ENCODE data around the gene KLRG1.
A peak's percentile ranks its signal among the peaks of the same experiment; 100 is the strongest.

The KLRG1 gene

GRCh38 chr12:9043766-9044165, 54.4 kb downstream of the KLRG1 start:
- no peak for DNase-seq

- no peak for DNase-seq
These were observed 57.8 kb downstream of the KLRG1 start for GRCh38 chr12:9047105-9047504.

DNA sequence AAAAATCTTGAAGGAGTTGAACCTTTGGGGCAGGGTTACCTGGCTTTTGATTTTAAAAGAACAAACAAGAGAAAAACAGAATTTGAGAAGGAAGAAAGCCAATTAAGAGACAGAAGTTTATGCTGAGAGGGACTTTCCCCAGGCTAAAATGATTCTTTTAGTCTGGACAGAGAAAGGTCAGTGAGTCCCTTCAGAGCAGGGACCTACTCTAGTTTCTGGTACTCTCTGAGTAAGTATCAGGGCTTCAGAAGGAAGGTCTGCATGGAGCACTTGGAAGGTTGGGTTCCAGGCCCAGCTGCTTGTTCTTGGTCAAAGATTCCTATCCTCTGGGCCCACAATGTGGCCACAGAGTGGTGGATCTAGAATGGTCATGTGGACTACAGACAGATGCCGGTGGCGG, 59.6 kb downstream of the KLRG1 start:
- DNase-seq, result no peak

DNA sequence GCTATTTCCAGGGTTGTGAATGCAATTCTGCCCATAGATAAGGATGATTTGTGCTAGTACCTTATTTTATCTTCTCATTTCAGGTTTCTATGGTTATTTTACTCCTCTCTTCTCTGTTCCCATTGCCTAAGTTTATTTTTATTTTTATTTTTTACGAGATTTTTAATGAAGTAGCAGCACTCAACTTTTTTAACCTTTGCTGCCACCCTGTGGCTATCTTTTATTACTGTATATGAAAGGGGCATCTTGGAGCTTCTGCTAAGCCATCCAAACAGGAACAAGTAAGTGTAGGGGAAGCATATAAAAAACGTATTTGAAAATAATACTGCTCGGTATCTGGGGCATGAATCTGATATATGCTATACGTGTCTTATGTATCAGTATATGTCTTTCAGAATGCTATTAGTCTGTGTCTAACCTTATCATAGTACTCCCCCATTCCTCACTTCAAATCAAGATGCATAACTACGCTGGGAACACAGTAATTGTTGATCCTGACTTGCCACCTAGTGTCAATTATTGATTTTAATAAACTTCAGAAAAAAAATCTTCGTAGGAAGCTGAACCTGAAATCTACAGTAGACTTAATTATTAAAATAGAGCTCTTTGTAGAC, 60.3 kb downstream of the KLRG1 start:
- peak in 2 of 5 experiments; percentile 31 to 53 for DNase-seq

DNA sequence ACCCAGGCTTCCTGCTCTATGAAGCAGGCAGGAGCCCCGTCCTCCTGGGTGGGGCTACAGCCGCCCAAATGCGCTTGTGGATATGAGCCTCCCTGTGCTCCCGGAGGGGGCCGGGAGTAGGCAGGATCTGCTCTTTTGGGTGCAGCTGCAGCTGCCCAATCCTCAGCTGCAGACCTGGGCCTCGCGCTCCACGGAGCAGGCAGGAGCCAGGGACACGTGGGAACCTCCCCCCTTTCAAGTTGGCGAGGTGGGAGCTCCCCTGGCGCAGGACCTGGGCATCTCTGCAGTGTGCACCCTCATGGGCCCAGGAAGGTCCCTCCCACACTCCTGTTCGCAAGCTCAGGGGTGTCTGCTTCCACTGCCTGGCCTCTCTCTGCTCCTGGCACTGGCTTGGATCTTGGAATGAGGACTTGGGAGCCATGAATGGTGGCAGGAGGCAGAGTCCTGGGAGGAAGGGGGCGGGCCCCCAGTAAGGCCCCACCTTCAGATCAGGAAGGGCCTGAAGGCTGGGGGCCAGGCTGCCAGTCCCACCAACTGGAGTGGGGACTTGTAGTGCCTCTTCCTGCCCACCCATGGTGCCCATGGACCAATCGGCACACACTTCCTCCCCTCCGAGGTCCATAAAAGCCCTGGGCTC, 61.3 kb downstream of the KLRG1 start:
- DNase-seq, result no peak

- no peak for DNase-seq
These were observed 61.8 kb downstream of the KLRG1 start for GRCh38 chr12:9051158-9051550.

DNA sequence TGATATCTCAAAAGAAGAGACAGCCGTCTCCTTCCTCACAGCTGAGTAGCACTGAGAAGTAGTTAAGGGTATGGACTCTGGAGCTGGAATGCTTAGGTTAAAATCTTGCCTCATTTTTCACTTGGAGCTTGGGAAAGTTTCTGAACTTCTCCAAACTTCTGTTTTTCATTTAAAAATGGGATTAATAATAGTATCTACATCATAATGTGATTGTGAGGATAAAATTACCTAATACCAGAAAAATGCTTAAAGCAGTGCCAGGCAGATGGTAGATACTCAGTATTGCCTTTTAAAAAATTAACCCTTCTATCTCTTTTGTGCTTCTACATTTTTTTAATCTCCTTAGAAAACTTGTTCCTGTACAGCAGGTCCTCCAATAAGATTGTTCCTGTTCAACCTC, 63.3 kb downstream of the KLRG1 start:
- DNase-seq, result no peak

Measured in T-helper 2 cell (primary cell).